H7 (cell line): ENCODE results near the gene PTPRT. TPM values are rescaled to one million over a fixed set of nuclear protein-coding genes. Genes with fewer than 3 reads are reported as not detected.
"Not testable (repeated sequence)": the region's sequence is repeated elsewhere in the genome, so short reads cannot be mapped to it uniquely, and the experiment has no call there.

ENCODE experiments used
- DNase-seq: peaks from one replicate; pipeline ENCODE4 v3.0.0; 2012
- H3K27me3 ChIP-seq: 2 replicates; pipeline ENCODE4 v1.6.0; 2011; ENCODE audit warnings: mild to moderate bottlenecking, low read length; ENCODE audit not compliant: control insufficient read depth, insufficient read depth
- H3K36me3 ChIP-seq: replicated peaks from 2 replicates; pipeline ENCODE4 v1.5.1; 2011; ENCODE audit warnings: low read length; ENCODE audit not compliant: control insufficient read depth, insufficient read depth
- H3K4me3 ChIP-seq: 2 replicates; pipeline ENCODE4 v1.5.1; 2011; ENCODE audit warnings: low read depth, mild to moderate bottlenecking, control low read depth, low read length, moderate library complexity; ENCODE audit not compliant: insufficient read depth
- total RNA-seq: library from RNA; depleted of rRNA; stranded (reverse); fragments of >200 nt; shearing (Covaris generic); gene quantifications from 2 replicates; pipeline ENCODE4 v1.2.3, GENCODE V29; 2014

PTPRT gene
- total RNA-seq, 1 experiment from 2014 or later: 0.07 TPM

DNA sequence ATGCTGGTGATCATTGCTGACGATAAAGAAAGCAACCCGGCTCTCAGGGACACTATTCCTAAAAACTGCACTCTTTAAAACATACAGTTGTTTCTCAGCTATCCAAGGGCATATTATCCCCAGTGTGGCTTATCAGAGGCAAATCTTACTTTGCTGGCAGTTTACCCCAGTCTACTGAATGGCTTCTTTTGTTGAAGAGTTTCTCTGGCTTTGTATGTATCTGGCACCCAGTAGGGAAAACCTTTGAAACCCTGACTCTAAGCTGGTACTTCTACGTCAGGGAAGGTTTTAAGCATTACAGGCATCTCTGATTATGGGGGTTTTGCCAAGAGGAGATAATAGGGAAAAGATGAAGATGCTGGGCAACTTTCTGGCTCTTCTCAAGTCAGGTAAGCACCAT lies 933.9 kb downstream of the PTPRT start:
- no peak overlapping the region for H3K4me3 ChIP-seq
- H3K27me3 ChIP-seq: no peaks in the 10 kb centered on the region
- DNase-seq: no peak
- H3K36me3 ChIP-seq: no peaks in the 10 kb centered on the region

DNA sequence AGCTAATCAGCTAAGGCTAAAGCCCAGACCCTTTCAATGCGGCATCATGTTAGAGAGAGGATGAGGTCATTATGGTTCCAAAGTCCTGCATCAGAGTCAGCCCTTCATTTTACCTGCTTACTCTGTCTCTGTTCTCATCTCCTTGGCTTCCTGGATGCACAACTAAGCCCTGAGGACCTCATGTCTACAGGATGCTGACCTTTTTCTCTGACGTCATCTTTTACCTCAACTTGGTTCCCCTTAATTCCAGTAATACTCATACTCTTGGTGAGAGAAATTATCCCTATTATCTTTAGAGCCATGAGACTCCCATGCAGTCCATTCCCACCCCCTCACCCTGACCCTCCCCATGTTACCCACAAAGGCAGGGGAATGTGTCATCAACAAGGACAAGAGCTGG lies 935.0 kb downstream of the PTPRT start:
- no peaks in the 10 kb centered on the region for H3K36me3 ChIP-seq
- H3K27me3 ChIP-seq: no peaks in the 10 kb centered on the region
- no peak overlapping the region for H3K4me3 ChIP-seq
- DNase-seq: no peak

DNA sequence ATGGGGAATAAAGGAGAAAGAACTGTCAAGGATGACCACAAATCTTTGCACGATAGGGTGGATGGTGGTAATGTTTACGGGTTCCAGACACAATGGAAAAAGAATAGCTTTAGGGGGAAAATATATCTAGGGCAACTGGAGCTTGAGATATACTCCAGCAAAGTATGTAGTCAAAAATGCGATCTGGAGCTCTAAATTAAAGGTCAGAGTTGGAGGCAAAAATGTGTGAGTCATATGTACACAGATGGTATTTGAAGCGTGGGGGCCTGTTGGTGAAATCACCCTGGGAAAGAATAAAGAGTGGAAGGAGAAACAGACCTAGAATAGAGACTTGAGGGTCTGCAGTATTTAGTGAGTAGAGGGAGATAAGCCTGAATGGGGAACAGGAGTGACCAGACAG lies 937.6 kb downstream of the PTPRT start:
- no peak overlapping the region for H3K4me3 ChIP-seq
- H3K36me3 ChIP-seq: no peaks in the 10 kb centered on the region
- no peak for DNase-seq
- H3K27me3 ChIP-seq: no peaks in the 10 kb centered on the region

DNA sequence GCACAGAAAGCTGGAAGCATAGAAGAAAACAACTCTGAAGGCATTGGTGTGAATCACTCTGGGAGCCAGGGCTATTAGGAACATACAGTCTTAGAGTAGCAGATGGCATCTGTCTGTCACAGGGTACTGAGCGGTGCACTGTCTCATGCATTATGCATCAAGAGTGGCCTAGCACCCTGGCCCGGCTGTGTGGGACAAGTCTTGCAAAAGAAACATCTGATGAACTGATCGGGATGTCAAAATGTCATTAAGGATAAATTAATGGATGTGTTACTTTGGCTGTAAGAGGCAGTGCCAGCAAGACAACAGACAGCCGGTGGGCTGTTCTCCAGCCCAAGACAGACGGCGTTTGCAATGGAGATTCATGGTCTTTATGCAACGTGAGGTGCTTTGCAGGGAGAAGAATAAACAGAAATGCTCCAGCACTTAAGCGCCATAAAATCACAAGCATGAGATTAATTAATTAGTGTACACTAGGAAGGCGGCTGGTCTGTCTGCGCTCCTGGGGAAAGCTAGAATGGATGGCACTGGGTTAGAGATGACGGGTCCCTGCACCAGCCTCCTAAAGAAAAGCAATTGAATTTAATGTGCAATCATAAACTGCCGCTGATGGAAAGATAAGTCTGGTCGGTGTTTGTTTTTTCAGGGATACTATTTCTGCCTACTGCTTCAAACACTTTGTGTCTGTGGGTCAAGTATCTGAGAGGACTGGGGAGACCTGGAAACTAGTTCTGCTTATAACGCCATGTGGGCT lies 970.9 kb downstream of the PTPRT start:
- DNase-seq: no peak
- Histone ChIP-seq H3K4me3 (no peak overlapping the region), H3K36me3 (no peaks in the 10 kb centered on the region), H3K27me3 (no peaks in the 10 kb centered on the region)

DNA sequence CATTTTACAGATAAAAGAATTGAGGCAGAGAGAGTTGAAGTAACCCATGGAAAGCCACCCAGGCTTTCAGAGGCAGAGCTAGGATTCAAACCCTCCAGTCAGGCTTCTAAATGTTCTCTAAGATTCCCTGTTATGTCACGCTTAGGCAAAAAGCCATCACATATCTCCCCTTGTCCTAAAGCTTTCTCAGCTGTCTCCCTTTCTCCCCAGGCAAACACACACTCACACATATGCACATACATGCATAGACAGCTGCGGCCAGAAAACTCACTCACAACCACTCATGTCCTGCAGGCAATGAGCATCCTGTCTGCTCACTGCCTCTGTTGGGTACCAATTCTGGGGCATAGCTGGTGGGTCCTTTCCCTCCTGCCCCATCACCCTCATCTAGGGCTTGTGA lies 975.6 kb downstream of the PTPRT start:
- no peaks in the 10 kb centered on the region for H3K36me3 ChIP-seq
- no peaks in the 10 kb centered on the region for H3K27me3 ChIP-seq
- no peak overlapping the region for H3K4me3 ChIP-seq
- DNase-seq: no peak

DNA sequence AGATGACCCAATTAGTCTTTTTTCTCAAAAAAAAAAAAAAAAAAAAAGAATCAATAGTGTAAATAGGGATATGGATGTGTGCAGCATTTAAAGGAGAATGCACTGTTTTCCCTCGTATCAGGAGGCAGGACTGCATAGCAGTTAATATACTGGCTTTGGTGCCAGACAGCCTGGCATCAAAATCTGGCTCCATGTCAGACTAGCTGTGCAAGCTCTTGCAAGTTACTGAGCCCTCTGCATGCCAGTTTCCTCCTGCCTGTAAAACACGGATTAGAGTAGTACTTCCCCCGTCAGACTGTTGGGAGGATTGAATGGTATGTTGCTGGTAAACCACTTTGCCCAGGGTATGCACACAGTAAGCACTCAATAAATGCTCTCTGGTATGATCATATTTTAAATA lies 977.3 kb downstream of the PTPRT start:
- Histone ChIP-seq H3K36me3 (no peaks in the 10 kb centered on the region), H3K4me3 (no peak overlapping the region), H3K27me3 (no peaks in the 10 kb centered on the region)
- DNase-seq: no peak

DNA sequence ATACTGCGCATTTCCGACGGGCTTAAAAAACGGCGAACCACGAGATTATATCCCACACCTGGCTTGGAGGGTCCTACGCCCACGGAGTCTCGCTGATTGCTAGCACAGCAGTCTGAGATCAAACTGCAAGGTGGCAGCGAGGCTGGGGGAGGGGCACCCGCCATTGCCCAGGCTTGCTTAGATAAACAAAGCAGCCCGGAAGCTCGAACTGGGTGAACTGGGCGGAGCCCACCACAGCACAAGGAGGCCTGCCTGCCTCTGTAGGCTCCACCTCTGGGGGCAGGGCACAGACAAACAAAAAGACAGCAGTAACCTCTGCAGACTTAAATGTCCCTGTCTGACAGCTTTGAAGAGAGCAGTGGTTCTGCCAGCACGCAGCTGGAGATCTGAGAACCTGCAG lies 983.1 kb downstream of the PTPRT start:
- not testable (repeated sequence) for DNase-seq, H3K27me3 ChIP-seq, H3K36me3 ChIP-seq, H3K4me3 ChIP-seq

DNA sequence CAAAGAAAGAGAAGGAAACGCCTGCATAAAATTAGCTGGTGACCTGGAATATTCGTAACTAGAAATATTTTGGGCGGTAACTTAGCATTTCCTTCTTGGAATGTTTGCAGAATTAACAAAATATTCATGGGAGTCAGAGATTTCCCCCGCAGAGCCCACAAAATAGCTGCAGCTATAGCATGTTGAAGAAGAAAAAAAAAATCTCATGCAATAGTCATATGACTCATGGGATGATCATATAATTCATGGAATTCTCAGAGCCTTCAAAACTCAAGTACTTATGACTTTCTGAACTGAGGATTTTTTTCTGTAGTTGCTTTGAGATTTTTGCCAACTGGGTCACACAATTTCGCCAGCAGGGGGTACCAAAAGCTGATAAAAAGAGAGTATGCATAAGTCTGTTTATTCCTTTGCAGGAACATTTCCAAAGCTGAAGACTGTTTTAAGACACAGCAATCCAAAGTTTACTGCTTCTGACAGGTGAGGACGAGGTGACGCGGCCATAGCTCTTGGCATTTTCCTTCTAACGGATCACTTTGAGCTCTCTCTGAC lies 985.5 kb downstream of the PTPRT start:
- Histone ChIP-seq H3K36me3 (no peaks in the 10 kb centered on the region), H3K4me3 (no peak overlapping the region), H3K27me3 (no peaks in the 10 kb centered on the region)
- peak; percentile 13 for DNase-seq

DNA sequence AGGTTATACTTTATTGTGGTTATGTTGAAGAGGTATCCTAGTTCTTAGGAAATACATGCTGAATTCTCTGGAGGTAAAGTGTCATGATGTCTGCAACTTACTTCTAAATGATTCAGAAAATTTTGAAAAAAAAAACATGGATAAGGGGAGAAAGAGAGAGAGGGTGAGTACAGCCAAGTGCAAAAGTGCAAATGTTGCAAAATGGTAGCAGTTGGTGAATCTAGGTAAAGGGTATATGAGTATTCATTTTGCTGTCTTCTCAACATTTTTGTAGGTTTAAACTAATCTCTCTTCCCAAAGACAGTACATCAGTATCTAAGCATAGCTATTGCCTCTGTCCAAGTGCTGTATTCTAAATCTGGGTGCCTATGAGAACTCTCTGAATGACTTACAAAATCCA lies 992.1 kb downstream of the PTPRT start:
- no peak for DNase-seq
- H3K27me3 ChIP-seq: no peaks in the 10 kb centered on the region
- H3K4me3 ChIP-seq: no peak overlapping the region
- no peaks in the 10 kb centered on the region for H3K36me3 ChIP-seq

DNA sequence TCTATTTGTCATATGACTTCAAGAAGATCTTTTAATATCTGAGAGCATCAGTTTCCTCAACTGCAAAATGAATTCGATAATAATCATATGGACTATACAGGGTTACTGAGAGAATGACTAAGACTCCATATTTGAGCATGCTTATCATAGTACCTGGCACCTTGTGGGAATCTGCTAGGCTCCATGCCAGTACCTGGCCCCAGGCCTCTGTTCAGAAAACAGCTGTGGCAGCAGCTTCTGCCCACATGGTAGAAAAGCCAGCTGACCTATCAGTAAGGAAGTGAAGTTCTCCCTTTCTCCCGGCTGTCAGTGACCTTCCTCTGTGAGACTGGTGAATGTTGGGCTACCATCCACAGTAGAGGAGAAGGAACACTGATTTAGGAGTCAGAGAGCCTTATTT lies 996.6 kb downstream of the PTPRT start:
- Histone ChIP-seq H3K27me3 (no peaks in the 10 kb centered on the region; the same call in 1 of the 2 replicates), H3K36me3 (no peaks in the 10 kb centered on the region), H3K4me3 (no peak overlapping the region)
- DNase-seq: no peak

DNA sequence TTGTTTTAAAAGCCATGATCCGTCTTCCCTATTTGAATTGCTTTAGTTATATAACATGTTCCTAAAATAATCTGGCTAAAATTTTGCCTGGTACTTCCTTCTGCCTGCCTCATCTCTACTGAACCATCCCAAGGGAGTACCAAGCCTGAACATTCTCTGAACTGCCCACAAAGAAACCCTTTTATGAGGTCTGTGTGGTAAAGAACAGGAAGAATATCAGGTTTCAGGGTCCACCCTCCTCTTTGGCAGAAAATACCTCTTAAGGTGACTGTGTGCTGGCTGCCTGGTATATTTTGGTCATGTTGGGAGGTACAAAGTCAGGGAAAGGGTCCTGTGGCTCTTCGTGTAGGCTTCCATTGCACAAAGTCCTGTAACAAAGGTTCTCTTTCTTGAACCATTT lies 997.4 kb downstream of the PTPRT start:
- Histone ChIP-seq H3K36me3 (no peaks in the 10 kb centered on the region), H3K27me3 (peaks cover 4% of the 10 kb centered on the region; the same call in 1 of the 2 replicates), H3K4me3 (no peak overlapping the region)
- DNase-seq: no peak

DNA sequence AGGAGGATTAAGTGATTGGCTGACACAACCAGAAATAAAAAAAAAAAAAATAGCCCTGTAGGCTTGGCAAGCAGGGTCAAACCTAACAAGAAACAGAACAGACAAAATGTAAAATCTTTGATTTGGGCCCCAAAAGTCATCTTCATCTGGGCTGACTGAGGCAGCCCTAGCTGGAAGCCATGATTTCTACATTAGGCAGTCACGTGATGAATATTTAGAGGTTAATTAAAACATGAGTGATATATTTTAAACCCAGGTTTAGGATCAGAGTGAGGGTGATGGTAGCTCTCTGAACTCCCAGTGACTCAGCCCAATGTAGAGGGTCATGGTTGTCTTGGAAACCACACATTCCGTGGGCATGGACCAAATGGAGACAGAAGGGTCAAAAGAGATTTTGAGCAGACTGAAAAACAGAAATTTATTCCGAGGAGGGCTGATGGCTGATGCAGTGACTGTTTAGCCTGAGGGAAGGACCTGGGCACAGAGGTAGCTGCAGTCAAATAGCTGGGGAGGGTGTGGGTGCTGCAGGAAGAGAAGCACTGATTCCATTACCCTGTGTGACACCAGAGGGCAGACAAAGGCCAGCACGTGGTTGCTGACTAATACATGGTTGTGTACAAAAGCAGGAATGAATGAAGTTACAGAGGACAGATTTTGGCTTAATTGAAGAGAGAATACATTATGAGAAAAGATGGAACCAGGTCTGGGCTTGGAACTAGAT lies 998.4 kb downstream of the PTPRT start:
- no peaks in the 10 kb centered on the region for H3K36me3 ChIP-seq
- no peak overlapping the region for H3K4me3 ChIP-seq
- H3K27me3 ChIP-seq: peaks cover 4% of the 10 kb centered on the region; the same call in 1 of the 2 replicates
- peak; percentile 11 for DNase-seq

DNA sequence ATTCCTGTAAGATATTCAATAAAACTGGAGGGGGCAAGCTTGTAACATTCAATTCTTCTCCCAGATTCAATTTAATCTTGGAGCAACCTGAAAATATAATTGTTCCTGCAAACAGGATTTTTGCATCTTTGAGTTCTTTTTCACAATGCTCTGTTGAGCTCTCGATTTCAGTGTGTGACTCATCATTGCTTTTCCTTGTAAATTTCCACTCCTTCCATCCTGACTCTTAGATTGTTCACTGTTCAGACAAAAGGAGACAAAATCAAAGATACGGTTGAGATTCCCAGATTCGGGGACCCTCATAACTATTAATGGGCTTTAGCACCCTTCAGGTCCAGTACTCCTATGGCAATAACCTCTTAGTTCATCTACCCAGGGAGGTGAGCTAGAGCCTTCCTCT lies 999.6 kb downstream of the PTPRT start:
- H3K27me3 ChIP-seq: peaks cover 5% of the 10 kb centered on the region; the same call in 1 of the 2 replicates
- H3K36me3 ChIP-seq: no peaks in the 10 kb centered on the region
- no peak for DNase-seq
- no peak overlapping the region for H3K4me3 ChIP-seq

DNA sequence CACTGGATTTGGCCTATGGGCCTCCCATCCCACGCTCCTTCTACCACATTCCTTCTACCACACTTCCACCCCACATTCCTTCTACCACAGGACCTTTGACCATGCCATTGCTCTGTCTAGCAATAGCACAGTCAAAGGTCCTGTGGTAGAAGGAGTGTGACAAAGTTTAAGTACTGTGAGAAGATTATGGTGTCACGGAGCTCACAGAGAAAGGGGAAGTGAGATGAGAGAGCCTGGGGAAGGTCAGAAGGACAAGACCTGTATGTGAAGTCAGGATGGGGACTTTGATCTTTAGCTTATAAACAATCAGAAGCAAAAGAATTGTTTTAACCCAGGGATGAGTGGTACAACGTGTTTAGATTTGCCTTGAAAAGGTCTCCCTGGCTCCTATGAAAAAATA lies 1003.4 kb downstream of the PTPRT start:
- no peak overlapping the region for H3K4me3 ChIP-seq
- DNase-seq: no peak
- H3K27me3 ChIP-seq: peaks cover 7% of the 10 kb centered on the region; the same call in 1 of the 2 replicates
- H3K36me3 ChIP-seq: no peaks in the 10 kb centered on the region

DNA sequence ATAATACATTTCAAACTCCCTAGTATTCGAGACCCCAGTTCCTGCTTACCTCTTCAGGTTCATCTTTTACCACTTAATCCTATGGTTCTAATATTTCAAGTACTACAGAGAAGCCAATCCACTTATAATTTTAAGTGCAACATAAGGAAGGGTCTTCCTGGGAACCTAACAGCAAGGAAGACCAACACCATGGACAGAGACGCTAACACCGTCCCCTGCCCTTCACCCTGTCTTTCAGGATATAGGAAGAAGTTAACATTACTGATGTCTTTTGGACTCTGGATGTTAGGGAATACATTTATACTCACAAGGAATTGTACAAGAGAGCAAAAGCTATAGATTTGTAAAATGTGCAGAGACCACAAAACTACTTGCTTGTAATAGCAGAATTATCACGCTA lies 1006.6 kb downstream of the PTPRT start:
- no peaks in the 10 kb centered on the region for H3K36me3 ChIP-seq
- no peak for DNase-seq
- peaks cover 7% of the 10 kb centered on the region; the same call in 1 of the 2 replicates for H3K27me3 ChIP-seq
- no peak overlapping the region for H3K4me3 ChIP-seq
